Esophagus squamous epithelium (tissue), 5 donors: ENCODE results near the gene ITGA6. TPM values are rescaled to one million over a fixed set of nuclear protein-coding genes. Genes with fewer than 3 reads are reported as not detected.

Experiments
- DNase-seq: peaks from one replicate; lab custom pipeline; 2025; lab: John Stamatoyannopoulos, UW
- H3K27ac ChIP-seq, 4 donors: fragments of 200-600 bp; sonication (generic); one replicate each; pipeline ENCODE4 v1.5.1; 2016 to 2019; ENCODE audit warnings: mild to moderate bottlenecking in 1 of 4
- H3K27me3 ChIP-seq, 4 donors: fragments of 200-600 bp; sonication (generic); 1 replicate in 3 of 4; 2 replicates in 1 of 4; pipeline versions ENCODE4 v1.5.1 to v1.6.0; 2017 to 2021; ENCODE audit warnings: antibody characterized with exemption in 1 of 4
- H3K36me3 ChIP-seq, 3 donors: fragments of 200-600 bp; sonication (generic); one replicate each; pipeline ENCODE4 v1.5.1; 2016 to 2019
- H3K4me1 ChIP-seq, 3 donors: fragments of 200-600 bp; sonication (generic); one replicate each; pipeline ENCODE4 v1.5.1; 2017 to 2019
- H3K4me3 ChIP-seq, 4 donors: fragments of 200-600 bp; sonication (generic); 1 replicate in 3 of 4; 2 replicates in 1 of 4; pipeline ENCODE4 v1.5.1; 2016 to 2019; ENCODE audit warnings: mild to moderate bottlenecking in 2 of 4, moderate library complexity in 1 of 4
- H3K9me3 ChIP-seq, 3 donors: fragments of 200-600 bp; sonication (generic); one replicate each; pipeline ENCODE4 v1.5.1; 2016 to 2019
- POLR2A ChIP-seq, 4 donors: fragments of 450-650 bp; IDR thresholded peaks; one replicate each; pipeline ENCODE4 v1.6.1; 2017; ENCODE audit warnings: antibody characterized with exemption in 4 of 4, mild to moderate bottlenecking in 4 of 4, moderate library complexity in 3 of 4
- WGBS, 2 donors: methylation state at CpG; one replicate each; pipeline ENCODE4 v1.1.5; 2018; 5-methylcytosine and 5-hydroxymethylcytosine counted together
- intact Hi-C: fragments of 100-400 bp; cut with DNase I; formaldehyde crosslinking; loops from one replicate; pipeline ENCODE4 v1.15.0; 2022
- total RNA-seq, 4 donors: library from RNA; depleted of rRNA; stranded (reverse); fragments of >200 nt; gene quantifications; one replicate each; pipeline ENCODE4 v1.1.0, GENCODE V29; 2016
- TF ChIP-seq, protein P1 (sequence below), 6 experiments: fragments of 450-650 bp in 4 of 6; fragments of 200-600 bp in 2 of 6; sonication (generic) in 2 of 6; IDR thresholded peaks; one replicate each; pipeline ENCODE4 v1.5.1; 2016 to 2019; ENCODE audit warnings: antibody characterized with exemption in 6 of 6, mild to moderate bottlenecking in 4 of 6, moderate library complexity in 4 of 6
- donor health status: DM: yes; HTN: yes; CAD: no.

The ITGA6 gene
- total RNA-seq, 4 donors from 2014 or later: 60.0 to 164 (median 105) TPM

DNA sequence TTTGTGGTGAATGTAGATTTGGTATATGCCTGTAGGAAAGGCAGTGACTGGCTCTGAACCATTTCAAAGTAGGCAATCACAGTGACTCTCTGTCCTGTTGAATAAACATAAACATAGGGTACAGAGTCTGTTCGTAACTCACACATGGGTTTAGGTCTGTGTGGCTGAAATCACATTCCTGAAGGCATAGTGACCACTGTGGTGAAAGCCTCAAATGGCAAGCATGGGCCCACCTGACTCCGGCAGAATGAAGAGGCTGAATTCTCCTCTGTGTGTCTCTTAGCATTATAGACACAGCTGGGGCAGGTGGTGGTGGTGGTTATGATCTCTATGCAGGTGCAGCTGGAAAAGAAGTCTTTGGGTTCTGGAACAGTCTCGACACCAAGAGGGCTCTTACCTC is 61.2 kb downstream of the ITGA6 start:
- no peaks in the 10 kb centered on the region for H3K9me3 ChIP-seq
- H3K27me3 ChIP-seq: no peaks in the 10 kb centered on the region
- no peaks in the 10 kb centered on the region for H3K4me1 ChIP-seq
- 84 to 96% methylated on average over 3 of the region's 3 CpGs for WGBS, 2 donors
- H3K27ac ChIP-seq: no peak overlapping the region
- no peak for TF ChIP-seq POLR2A (IDR thresholded peaks at IDR 0.05)
- TF ChIP-seq, protein P1, sequence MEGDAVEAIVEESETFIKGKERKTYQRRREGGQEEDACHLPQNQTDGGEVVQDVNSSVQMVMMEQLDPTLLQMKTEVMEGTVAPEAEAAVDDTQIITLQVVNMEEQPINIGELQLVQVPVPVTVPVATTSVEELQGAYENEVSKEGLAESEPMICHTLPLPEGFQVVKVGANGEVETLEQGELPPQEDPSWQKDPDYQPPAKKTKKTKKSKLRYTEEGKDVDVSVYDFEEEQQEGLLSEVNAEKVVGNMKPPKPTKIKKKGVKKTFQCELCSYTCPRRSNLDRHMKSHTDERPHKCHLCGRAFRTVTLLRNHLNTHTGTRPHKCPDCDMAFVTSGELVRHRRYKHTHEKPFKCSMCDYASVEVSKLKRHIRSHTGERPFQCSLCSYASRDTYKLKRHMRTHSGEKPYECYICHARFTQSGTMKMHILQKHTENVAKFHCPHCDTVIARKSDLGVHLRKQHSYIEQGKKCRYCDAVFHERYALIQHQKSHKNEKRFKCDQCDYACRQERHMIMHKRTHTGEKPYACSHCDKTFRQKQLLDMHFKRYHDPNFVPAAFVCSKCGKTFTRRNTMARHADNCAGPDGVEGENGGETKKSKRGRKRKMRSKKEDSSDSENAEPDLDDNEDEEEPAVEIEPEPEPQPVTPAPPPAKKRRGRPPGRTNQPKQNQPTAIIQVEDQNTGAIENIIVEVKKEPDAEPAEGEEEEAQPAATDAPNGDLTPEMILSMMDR (IDR thresholded peaks at IDR 0.05): no peak
- peaks cover 0 to 96% (median 6%) of the 10 kb centered on the region in 3 donors for H3K36me3 ChIP-seq
- intact Hi-C loops: no loop called here
- no peak for DNase-seq
- no peak overlapping the region for H3K4me3 ChIP-seq

DNA sequence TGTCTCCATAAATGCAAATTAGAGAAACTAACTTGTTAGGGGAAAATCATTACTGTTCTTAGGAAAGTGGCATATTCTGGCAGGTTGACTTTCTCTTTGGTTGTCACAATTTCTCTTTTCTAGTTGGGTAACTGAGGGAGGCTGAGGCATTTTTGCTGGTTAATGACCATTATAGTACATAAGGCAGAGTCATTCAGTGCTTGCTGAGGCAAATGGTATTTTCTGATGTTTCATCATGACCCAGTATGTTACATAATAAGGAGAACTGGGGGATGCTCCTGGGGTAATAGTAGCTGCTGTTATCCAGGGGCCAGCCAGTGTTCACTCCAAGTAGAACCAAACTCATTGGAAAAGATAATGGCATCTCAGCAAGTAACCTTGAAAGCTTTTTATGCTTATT is 62.3 kb downstream of the ITGA6 start:
- H3K36me3 ChIP-seq: peaks cover 0 to 98% (median 6%) of the 10 kb centered on the region in 3 donors
- intact Hi-C loops: no loop called here
- DNase-seq: no peak
- no peak overlapping the region for H3K27ac ChIP-seq
- H3K4me3 ChIP-seq: no peak overlapping the region
- H3K27me3 ChIP-seq: no peaks in the 10 kb centered on the region
- H3K4me1 ChIP-seq: no peaks in the 10 kb centered on the region
- no peaks in the 10 kb centered on the region for H3K9me3 ChIP-seq
- TF ChIP-seq, protein P1 (IDR thresholded peaks at IDR 0.05): no peak
- no peak for TF ChIP-seq POLR2A (IDR thresholded peaks at IDR 0.05)

DNA sequence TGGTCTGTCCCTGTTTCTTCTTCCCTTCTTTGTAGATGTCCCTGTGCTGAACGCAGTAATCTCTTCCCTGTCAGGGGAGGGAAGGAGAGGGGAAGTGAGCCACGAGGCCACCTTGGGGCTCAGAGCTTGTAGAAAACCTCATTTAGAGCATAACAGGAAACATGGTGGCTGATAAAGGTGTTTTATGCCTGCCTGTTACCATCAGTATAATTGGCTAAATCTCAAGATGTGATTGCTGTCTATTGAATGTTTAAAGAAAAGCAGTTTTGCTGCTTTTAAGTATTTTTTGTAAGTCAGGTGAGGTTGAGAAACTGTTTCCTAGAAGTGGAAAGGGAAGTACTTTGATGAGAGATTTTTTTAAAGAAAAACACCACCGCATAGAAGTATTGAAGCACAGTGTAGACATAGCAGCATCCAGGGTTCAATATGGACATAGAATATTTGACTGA is 68.8 kb downstream of the ITGA6 start:
- 66 to 68% methylated on average over 3 of the region's 3 CpGs for WGBS, 2 donors
- Histone ChIP-seq H3K9me3 (no peaks in the 10 kb centered on the region), H3K4me3 (no peak overlapping the region), H3K36me3 (peaks cover 0 to 97% (median 0%) of the 10 kb centered on the region in 3 donors), H3K4me1 (no peaks in the 10 kb centered on the region), H3K27me3 (no peaks in the 10 kb centered on the region), H3K27ac (no peak overlapping the region)
- intact Hi-C loops: no loop called here
- no peak for TF ChIP-seq POLR2A (IDR thresholded peaks at IDR 0.05)
- TF ChIP-seq, protein P1 (IDR thresholded peaks at IDR 0.05): no peak
- no peak for DNase-seq

DNA sequence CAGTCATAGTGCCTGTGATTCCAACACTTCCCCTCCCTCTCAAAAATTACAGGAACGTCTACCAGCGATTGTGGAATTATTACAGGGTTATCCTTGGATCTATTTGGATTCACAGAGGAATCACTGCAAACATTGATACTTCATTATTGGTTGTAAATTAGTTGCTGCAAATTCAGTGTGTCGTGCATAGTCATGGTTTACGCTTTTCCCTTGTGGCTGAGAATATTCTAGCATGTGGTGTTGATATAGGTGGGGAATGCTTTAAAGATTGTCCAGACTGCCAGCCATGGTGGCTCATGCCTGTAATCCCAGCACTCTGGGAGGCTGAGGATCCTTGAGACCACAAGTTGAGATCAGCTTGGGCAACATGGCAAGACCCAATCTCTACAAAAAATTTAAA is 79.8 kb downstream of the ITGA6 start:
- no peak for DNase-seq
- TF ChIP-seq, protein P1 (IDR thresholded peaks at IDR 0.05): no peak
- no peak for TF ChIP-seq POLR2A (IDR thresholded peaks at IDR 0.05)
- H3K27me3 ChIP-seq: no peaks in the 10 kb centered on the region
- peaks cover 0 to 15% (median 14%) of the 10 kb centered on the region in 3 donors for H3K9me3 ChIP-seq
- peaks cover 0 to 44% (median 3%) of the 10 kb centered on the region in 3 donors for H3K36me3 ChIP-seq
- H3K4me3 ChIP-seq: no peak overlapping the region
- H3K27ac ChIP-seq: no peak overlapping the region
- intact Hi-C loops: no loop called here
- H3K4me1 ChIP-seq: no peaks in the 10 kb centered on the region
- WGBS, 2 donors: 93 to 98% methylated on average over 4 of the region's 4 CpGs

DNA sequence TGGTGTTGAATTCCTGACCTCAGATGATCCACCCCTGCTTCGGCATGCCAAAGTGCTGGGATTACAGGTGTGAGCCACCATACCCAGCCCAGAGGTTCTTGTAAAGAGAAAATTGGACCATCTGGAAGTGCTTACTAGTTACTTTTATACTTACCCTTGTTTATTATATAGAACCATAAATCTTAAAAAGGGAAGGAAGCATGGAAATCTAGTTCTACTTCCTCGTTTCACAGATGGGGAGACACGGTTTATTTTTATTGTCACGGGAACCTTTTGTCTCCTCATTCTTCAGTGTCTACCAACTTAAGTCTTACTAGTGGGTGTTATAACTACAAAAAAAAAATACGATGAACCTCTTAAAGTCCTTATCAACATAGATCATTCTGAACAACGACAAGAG is 82.7 kb downstream of the ITGA6 start:
- Histone ChIP-seq H3K4me3 (no peak overlapping the region), H3K9me3 (peaks cover 0 to 34% (median 22%) of the 10 kb centered on the region in 3 donors), H3K27ac (no peak overlapping the region), H3K36me3 (peaks cover 0 to 15% (median 0%) of the 10 kb centered on the region in 3 donors), H3K27me3 (no peaks in the 10 kb centered on the region), H3K4me1 (no peaks in the 10 kb centered on the region)
- TF ChIP-seq, protein P1 (IDR thresholded peaks at IDR 0.05): no peak
- no peak for TF ChIP-seq POLR2A (IDR thresholded peaks at IDR 0.05)
- 49 to 75% methylated on average over 5 to 6 of the region's 6 CpGs for WGBS, 2 donors
- intact Hi-C loops: no loop called here
- no peak for DNase-seq
